Common myeloid progenitor, CD34-positive (primary cell): ENCODE data around the gene RGS5.
"Not testable (repeated sequence)": the region's sequence is repeated elsewhere in the genome, so short reads cannot be mapped to it uniquely, and the experiment has no call there.

Experiments
- CTCF ChIA-PET: fragments of 350-600 bp; sonication (Branson Sonifier 250); formaldehyde crosslinking; loops from one replicate; lab custom pipeline; 2021; ENCODE audit warnings: antibody characterized with exemption; lab: Charles Lee
- POLR2A ChIA-PET: fragments of 350-600 bp; sonication (Branson Sonifier 250); formaldehyde crosslinking; loops from one replicate; lab custom pipeline; 2021; ENCODE audit warnings: antibody characterized with exemption; lab: Charles Lee
- DNase-seq, 3 donors: peaks; one replicate each; pipeline versions ENCODE4 v3.0.0 to v3.0.0-alpha.2; 2013
- H3K27ac ChIP-seq, 2 experiments: 1 replicate in 1 of 2; 2 replicates in 1 of 2; pipeline ENCODE4 v1.7.0; 2013; ENCODE audit warnings: inconsistent platforms in 2 of 2, low read length in 2 of 2, mild to moderate bottlenecking in 2 of 2, low read depth in 1 of 2, moderate library complexity in 1 of 2; ENCODE audit not compliant: severe bottlenecking in 2 of 2, insufficient read depth in 1 of 2, poor library complexity in 1 of 2
- H3K27me3 ChIP-seq, 5 experiments: replicated peaks in 2 of 5; 1 replicate in 3 of 5; 2 replicates in 2 of 5; pipeline versions ENCODE4 v1.6.1 to v1.7.0; 2013; ENCODE audit warnings: low read length in 4 of 5, mild to moderate bottlenecking in 2 of 5, moderate library complexity in 2 of 5, inconsistent platforms in 1 of 5; ENCODE audit not compliant: insufficient read depth in 5 of 5, control insufficient read depth in 4 of 5
- H3K36me3 ChIP-seq, 4 experiments: 1 replicate in 2 of 4; 2 replicates in 2 of 4; pipeline versions ENCODE4 v1.6.1 to v1.7.0; 2013; ENCODE audit warnings: low read length in 3 of 4, control low read depth in 1 of 4, mild to moderate bottlenecking in 1 of 4; ENCODE audit not compliant: control insufficient read depth in 4 of 4, insufficient read depth in 4 of 4
- H3K4me1 ChIP-seq, 4 experiments: 1 replicate in 3 of 4; 2 replicates in 1 of 4; pipeline versions ENCODE4 v1.6.1 to v1.7.1; 2013; ENCODE audit warnings: low read length in 3 of 4, mild to moderate bottlenecking in 3 of 4, control low read depth in 1 of 4, inconsistent platforms in 1 of 4, moderate library complexity in 1 of 4; ENCODE audit not compliant: control insufficient read depth in 4 of 4, insufficient read depth in 4 of 4; ENCODE audit errors: control extremely low read depth in 1 of 4
- H3K4me3 ChIP-seq, 7 experiments: 1 replicate in 4 of 7; 2 replicates in 3 of 7; pipeline versions ENCODE4 v1.5.1 to v1.7.0; 2013; ENCODE audit warnings: mild to moderate bottlenecking in 7 of 7, low read length in 6 of 7, moderate library complexity in 6 of 7, inconsistent platforms in 2 of 7, low read depth in 2 of 7, control low read depth in 1 of 7; ENCODE audit not compliant: insufficient read depth in 4 of 7, control insufficient read depth in 1 of 7; ENCODE audit errors: extremely low read depth in 1 of 7
- H3K9me3 ChIP-seq, 5 experiments: 1 replicate in 4 of 5; 2 replicates in 1 of 5; pipeline versions ENCODE4 v1.6.1 to v1.7.1; 2013; ENCODE audit warnings: low read length in 4 of 5, mild to moderate bottlenecking in 2 of 5, inconsistent platforms in 1 of 5, low read depth in 1 of 5, moderate library complexity in 1 of 5; ENCODE audit not compliant: control insufficient read depth in 4 of 5, insufficient read depth in 2 of 5; ENCODE audit errors: control extremely low read depth in 1 of 5
- WGBS: methylation state at CpG from one replicate; pipeline ENCODE4 v1.1.5; 2013; ENCODE audit not compliant: insufficient coverage; 5-methylcytosine and 5-hydroxymethylcytosine counted together

RGS5 gene

GRCh38 chr1:163231385-163231784 is 28.7 kb upstream of the RGS5 start:
- DNase-seq: no peak
- H3K27ac ChIP-seq: no peak overlapping the region

GRCh38 chr1:163230827-163231226 is 28.1 kb upstream of the RGS5 start:
- ChIA-PET POLR2A (interaction anchor here (0.7 kb wide), 1 partner anchor 332 kb away, joined by 4 read pairs; no protein-coding TSS in a partner anchor), CTCF (no interaction called here)
- WGBS: no CpG with 5 or more reads among the region's 3 CpGs
- H3K36me3 ChIP-seq: no peaks in the 10 kb centered on the region
- H3K4me1 ChIP-seq: no peaks in the 10 kb centered on the region
- no peak overlapping the region for H3K4me3 ChIP-seq
- DNase-seq: no peak
- H3K27me3 ChIP-seq: peaks cover 0 to 2% (median 0%) of the 10 kb centered on the region in 5 experiments
- H3K27ac ChIP-seq: no peak overlapping the region
- peaks cover 0 to 3% (median 0%) of the 10 kb centered on the region in 5 experiments for H3K9me3 ChIP-seq

More at GRCh38 chr1:163231385-163231784, 28.7 kb upstream of the RGS5 start:
- ChIA-PET POLR2A (no interaction called here), CTCF (no interaction called here)
- Histone ChIP-seq H3K36me3 (no peaks in the 10 kb centered on the region), H3K4me3 (no peak overlapping the region), H3K4me1 (no peaks in the 10 kb centered on the region), H3K27me3 (no peaks in the 10 kb centered on the region), H3K9me3 (peaks cover 0 to 3% (median 0%) of the 10 kb centered on the region in 5 experiments)
- 20% methylated on average over 1 of the region's 2 CpGs for WGBS

- 87% methylated on average over 2 of the region's 3 CpGs for WGBS
- H3K4me3 ChIP-seq, DNase-seq, POLR2A ChIA-PET, CTCF ChIA-PET, H3K9me3 ChIP-seq, H3K4me1 ChIP-seq, H3K27ac ChIP-seq, H3K27me3 ChIP-seq, H3K36me3 ChIP-seq: not testable (repeated sequence)
Observed at GRCh38 chr1:163228271-163228670, 25.6 kb upstream of the RGS5 start.

GRCh38 chr1:163227126-163227525 is 24.4 kb upstream of the RGS5 start:
- no peak for DNase-seq
- ChIA-PET CTCF (no interaction called here), POLR2A (no interaction called here)
- H3K4me3 ChIP-seq: no peak overlapping the region
- H3K36me3 ChIP-seq: no peaks in the 10 kb centered on the region
- no peaks in the 10 kb centered on the region for H3K4me1 ChIP-seq
- H3K9me3 ChIP-seq: peaks cover 0 to 3% (median 0%) of the 10 kb centered on the region in 5 experiments
- WGBS: no CpG with 5 or more reads among the region's 1 CpG
- H3K27ac ChIP-seq: no peak overlapping the region
- H3K27me3 ChIP-seq: peaks cover 0 to 2% (median 0%) of the 10 kb centered on the region in 5 experiments

- 95% methylated on average over 4 of the region's 4 CpGs for WGBS
- Histone ChIP-seq H3K27me3 (no peaks in the 10 kb centered on the region), H3K9me3 (no peaks in the 10 kb centered on the region), H3K4me3 (no peak overlapping the region), H3K27ac (no peak overlapping the region), H3K36me3 (no peaks in the 10 kb centered on the region), H3K4me1 (no peaks in the 10 kb centered on the region)
- CTCF ChIA-PET: no interaction called here
- DNase-seq: no peak
- POLR2A ChIA-PET: no interaction called here
Observed at GRCh38 chr1:163213626-163214025, 10.9 kb upstream of the RGS5 start.

- Histone ChIP-seq H3K27ac (no peak overlapping the region), H3K4me3 (no peak overlapping the region), H3K9me3 (no peaks in the 10 kb centered on the region), H3K4me1 (no peaks in the 10 kb centered on the region), H3K36me3 (no peaks in the 10 kb centered on the region), H3K27me3 (no peaks in the 10 kb centered on the region)
- POLR2A ChIA-PET: no interaction called here
- CTCF ChIA-PET: no interaction called here
- DNase-seq: no peak
- WGBS: 100% methylated on average over 1 of the region's 2 CpGs
Observed at GRCh38 chr1:163211667-163212066, 9.0 kb upstream of the RGS5 start.

- Histone ChIP-seq H3K4me3 (no peak overlapping the region), H3K9me3 (no peaks in the 10 kb centered on the region), H3K4me1 (no peaks in the 10 kb centered on the region), H3K36me3 (no peaks in the 10 kb centered on the region), H3K27ac (no peak overlapping the region), H3K27me3 (no peaks in the 10 kb centered on the region)
- ChIA-PET CTCF (no interaction called here), POLR2A (no interaction called here)
- DNase-seq: no peak
Observed at GRCh38 chr1:163205513-163205912, 2.8 kb upstream of the RGS5 start.
